Neural cell (in vitro differentiated cells): ENCODE results near the gene UBAC2. TPM values are rescaled to one million over a fixed set of nuclear protein-coding genes. Genes with fewer than 3 reads are reported as not detected.
"Not testable (repeated sequence)": the region's sequence is repeated elsewhere in the genome, so short reads cannot be mapped to it uniquely, and the experiment has no call there.

Experiments
- H2AFZ ChIP-seq: fragments of 200-600, 300-800 bp; sonication (generic), shearing (Covaris generic); 2 replicates; pipeline ENCODE4 v1.6.0; 2014; ENCODE audit warnings: low read depth, mild to moderate bottlenecking, antibody characterized with exemption, low read length, moderate library complexity
- H3F3A ChIP-seq: fragments of 200-600 bp; shearing (Covaris generic); 2 replicates; pipeline ENCODE4 v1.6.1; 2016; ENCODE audit warnings: mild to moderate bottlenecking, moderate library complexity, mixed read lengths, antibody characterized with exemption, low read length; ENCODE audit not compliant: insufficient read depth, poor library complexity, severe bottlenecking
- H3K27ac ChIP-seq: fragments of 200-600, 300-800 bp; sonication (generic), shearing (Covaris generic); 2 replicates; pipeline ENCODE4 v1.5.1; 2014; ENCODE audit warnings: mild to moderate bottlenecking, low read length, moderate library complexity
- H3K27me3 ChIP-seq: fragments of 300-800, 200-600 bp; sonication (generic), shearing (Covaris generic); 2 replicates; pipeline ENCODE4 v1.6.0; 2014; ENCODE audit warnings: mild to moderate bottlenecking, low read depth, low read length, moderate library complexity; ENCODE audit not compliant: insufficient read depth
- H3K36me3 ChIP-seq: fragments of 300-800, 200-600 bp; sonication (generic), shearing (Covaris generic); 2 replicates; pipeline ENCODE4 v1.5.1; 2014; ENCODE audit warnings: mild to moderate bottlenecking, antibody characterized with exemption, low read length, moderate library complexity; ENCODE audit not compliant: insufficient read depth
- H3K4me2 ChIP-seq: fragments of 300-800, 200-600 bp; sonication (generic), shearing (Covaris generic); 2 replicates; pipeline ENCODE4 v1.6.0; 2014; ENCODE audit warnings: mild to moderate bottlenecking, low read length
- H3K4me3 ChIP-seq: fragments of 300-800, 200-600 bp; sonication (generic), shearing (Covaris generic); 2 replicates; pipeline ENCODE4 v1.5.1; 2014; ENCODE audit warnings: mild to moderate bottlenecking, low read length, moderate library complexity
- H3K79me2 ChIP-seq: fragments of 200-600 bp; shearing (Covaris generic); replicated peaks from 2 replicates; pipeline ENCODE4 v1.6.0; 2014; ENCODE audit warnings: mild to moderate bottlenecking, low read length, moderate library complexity; ENCODE audit not compliant: insufficient read depth
- H3K9ac ChIP-seq: fragments of 300-800, 200-600 bp; sonication (generic), shearing (Covaris generic); 2 replicates; pipeline ENCODE4 v1.6.1; 2016; ENCODE audit warnings: mild to moderate bottlenecking, low read length, mixed read lengths
- H3K9me2 ChIP-seq: fragments of 200-600 bp; shearing (Covaris generic); 2 replicates; pipeline ENCODE4 v1.6.1; 2016; ENCODE audit warnings: mild to moderate bottlenecking, low read length, mixed read lengths; ENCODE audit not compliant: insufficient read depth
- H3K9me3 ChIP-seq: fragments of 200-600, 300-800 bp; sonication (generic), shearing (Covaris generic); 2 replicates; pipeline ENCODE4 v1.6.1; 2016; ENCODE audit warnings: mild to moderate bottlenecking, mixed run types, low read length, moderate library complexity, mixed read lengths
- H4K20me1 ChIP-seq: fragments of 200-600 bp; shearing (Covaris generic); 2 replicates; pipeline ENCODE4 v1.6.1; 2016; ENCODE audit warnings: mild to moderate bottlenecking, mixed run types; ENCODE audit not compliant: insufficient read depth
- EP300 ChIP-seq: fragments of 450-650 bp; conservative IDR thresholded peaks from 2 replicates; pipeline ENCODE4 v1.6.1; 2014; ENCODE audit warnings: antibody characterized with exemption, mild to moderate bottlenecking, moderate library complexity; ENCODE audit not compliant: poor library complexity, severe bottlenecking
- EZH2 ChIP-seq: fragments of 200-600, 300-800 bp; shearing (Covaris generic), sonication (generic); IDR thresholded peaks from 2 replicates; pipeline ENCODE4 v1.6.1; 2014; ENCODE audit warnings: antibody characterized with exemption, low read length, borderline replicate concordance, mild to moderate bottlenecking; ENCODE audit not compliant: insufficient read depth, poor library complexity, severe bottlenecking
- MXI1 ChIP-seq: fragments of 450-650 bp; conservative IDR thresholded peaks from 2 replicates; pipeline ENCODE4 v1.6.1; 2014; ENCODE audit warnings: antibody characterized with exemption, mild to moderate bottlenecking; ENCODE audit not compliant: poor library complexity, severe bottlenecking
- POLR2AphosphoS5 ChIP-seq: IDR thresholded peaks from 2 replicates; pipeline ENCODE4 v1.6.1; 2012
- RAD21 ChIP-seq: fragments of 450-650 bp; conservative IDR thresholded peaks from 2 replicates; pipeline ENCODE4 v1.6.1; 2014; ENCODE audit warnings: antibody characterized with exemption, mild to moderate bottlenecking, moderate library complexity
- REST ChIP-seq: IDR thresholded peaks from 2 replicates; pipeline ENCODE4 v1.6.1; 2012; ENCODE audit warnings: borderline replicate concordance
- SMC3 ChIP-seq: fragments of 450-650 bp; conservative IDR thresholded peaks from 2 replicates; pipeline ENCODE4 v1.6.1; 2014; ENCODE audit warnings: antibody characterized with exemption, mild to moderate bottlenecking, moderate library complexity; ENCODE audit not compliant: poor library complexity
- TAF1 ChIP-seq: IDR thresholded peaks from 2 replicates; pipeline ENCODE4 v1.6.1; 2012; ENCODE audit warnings: low read depth
- polyA plus RNA-seq: library from polyadenylated mRNA; depleted of rRNA; stranded (reverse); fragments of >200 nt; gene quantifications from 2 replicates; pipeline ENCODE4 v1.2.3, GENCODE V29; 2014
- TF ChIP-seq, protein P1 (sequence below): fragments of 450-650 bp; IDR thresholded peaks from 2 replicates; pipeline ENCODE4 v1.5.1; 2014; ENCODE audit warnings: antibody characterized with exemption, mild to moderate bottlenecking, moderate library complexity; ENCODE audit not compliant: poor library complexity, severe bottlenecking

The UBAC2 gene
- polyA plus RNA-seq, 1 donor from 2014 or later = 56.9 TPM

- no peak overlapping the region for H3K4me3 ChIP-seq
- H2AFZ ChIP-seq = no peak overlapping the region
- H3K4me2 ChIP-seq = no peak overlapping the region
- H3K79me2 ChIP-seq = no peaks in the 10 kb centered on the region
- H4K20me1 ChIP-seq = no peaks in the 10 kb centered on the region
- no peak overlapping the region for H3K27ac ChIP-seq
- H3F3A ChIP-seq = no peaks in the 10 kb centered on the region
- no peaks in the 10 kb centered on the region for H3K36me3 ChIP-seq
- no peaks in the 10 kb centered on the region for H3K9me2 ChIP-seq
- TF ChIP-seq REST (no peak), EZH2 (no peak), SMC3 (no peak), RAD21 (no peak), EP300 (no peak), TAF1 (no peak), POLR2AphosphoS5 (no peak), MXI1 (no peak)
- TF ChIP-seq, protein P1, sequence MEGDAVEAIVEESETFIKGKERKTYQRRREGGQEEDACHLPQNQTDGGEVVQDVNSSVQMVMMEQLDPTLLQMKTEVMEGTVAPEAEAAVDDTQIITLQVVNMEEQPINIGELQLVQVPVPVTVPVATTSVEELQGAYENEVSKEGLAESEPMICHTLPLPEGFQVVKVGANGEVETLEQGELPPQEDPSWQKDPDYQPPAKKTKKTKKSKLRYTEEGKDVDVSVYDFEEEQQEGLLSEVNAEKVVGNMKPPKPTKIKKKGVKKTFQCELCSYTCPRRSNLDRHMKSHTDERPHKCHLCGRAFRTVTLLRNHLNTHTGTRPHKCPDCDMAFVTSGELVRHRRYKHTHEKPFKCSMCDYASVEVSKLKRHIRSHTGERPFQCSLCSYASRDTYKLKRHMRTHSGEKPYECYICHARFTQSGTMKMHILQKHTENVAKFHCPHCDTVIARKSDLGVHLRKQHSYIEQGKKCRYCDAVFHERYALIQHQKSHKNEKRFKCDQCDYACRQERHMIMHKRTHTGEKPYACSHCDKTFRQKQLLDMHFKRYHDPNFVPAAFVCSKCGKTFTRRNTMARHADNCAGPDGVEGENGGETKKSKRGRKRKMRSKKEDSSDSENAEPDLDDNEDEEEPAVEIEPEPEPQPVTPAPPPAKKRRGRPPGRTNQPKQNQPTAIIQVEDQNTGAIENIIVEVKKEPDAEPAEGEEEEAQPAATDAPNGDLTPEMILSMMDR = no peak
- no peak overlapping the region for H3K9ac ChIP-seq
- H3K27me3 ChIP-seq = no peaks in the 10 kb centered on the region
- no peaks in the 10 kb centered on the region for H3K9me3 ChIP-seq
Observed at GRCh38 chr13:99408703-99409000, 208.0 kb downstream of the UBAC2 start.

DNA sequence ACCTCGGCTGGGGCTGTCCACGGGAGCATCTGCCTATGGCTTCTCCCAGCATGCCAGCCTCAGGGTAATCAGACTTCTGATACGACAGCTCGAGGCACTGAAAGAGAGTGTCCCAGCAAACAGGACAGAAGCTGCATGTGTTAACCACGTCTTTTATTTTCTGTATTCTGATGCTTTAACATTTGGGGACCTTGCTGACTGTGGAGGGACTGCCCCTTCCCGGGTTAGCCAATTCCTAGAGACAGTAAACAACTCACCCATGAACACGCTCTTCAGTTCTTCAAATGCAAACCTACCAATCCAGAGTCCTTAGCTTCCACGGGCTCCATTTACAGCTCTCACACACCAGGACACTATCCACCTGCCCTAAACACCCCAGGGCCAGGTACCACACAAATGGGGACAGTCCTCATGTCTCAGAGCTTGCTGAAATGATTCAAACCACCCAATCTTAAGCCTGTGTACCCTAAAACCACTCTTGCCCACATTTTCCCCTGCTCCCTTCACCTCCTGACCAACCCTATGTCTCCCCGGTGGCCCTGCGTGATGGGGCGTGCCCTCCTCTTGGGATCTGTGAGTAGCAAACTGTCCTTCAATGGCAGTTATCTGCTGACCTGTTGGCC is 208.9 kb downstream of the UBAC2 start:
- not testable (repeated sequence) for H2AFZ ChIP-seq, H3K4me3 ChIP-seq, H3K27me3 ChIP-seq

GRCh38 chr13:99410646-99411475 is 210.2 kb downstream of the UBAC2 start:
- not testable (repeated sequence) for H3K9ac ChIP-seq, H3K4me2 ChIP-seq, H3K36me3 ChIP-seq, H3K79me2 ChIP-seq, H2AFZ ChIP-seq, H3K27ac ChIP-seq, H3K9me3 ChIP-seq, H3K9me2 ChIP-seq, H3F3A ChIP-seq, H3K27me3 ChIP-seq, H3K4me3 ChIP-seq, H4K20me1 ChIP-seq

More for the DNA sequence above, 208.9 kb downstream of the UBAC2 start:
- not testable (repeated sequence) for H3F3A ChIP-seq, H3K27ac ChIP-seq, H3K79me2 ChIP-seq, H3K9ac ChIP-seq, H4K20me1 ChIP-seq, H3K9me2 ChIP-seq, H3K36me3 ChIP-seq, H3K4me2 ChIP-seq, H3K9me3 ChIP-seq
